Vagina (tissue), 2 donors: ENCODE results near the gene MFN2. TPM values are rescaled to one million over a fixed set of nuclear protein-coding genes. Genes with fewer than 3 reads are reported as not detected.
A peak's percentile ranks its signal among the peaks of the same experiment; 100 is the strongest.

Experiments used
- DNase-seq, 2 donors: peaks; one replicate each; pipeline ENCODE4 v3.0.0-alpha.2; 2017; ENCODE audit errors: extremely low spot score in 2 of 2
- H3K27ac ChIP-seq: fragments of 200-600 bp; sonication (generic); one replicate; pipeline ENCODE4 v1.5.1; 2019
- H3K27me3 ChIP-seq: fragments of 200-600 bp; sonication (generic); one replicate; pipeline ENCODE4 v1.5.1; 2019
- H3K36me3 ChIP-seq, 2 donors: fragments of 200-600 bp; sonication (generic); one replicate each; pipeline ENCODE4 v1.5.1; 2017 to 2019
- H3K4me1 ChIP-seq: fragments of 200-600 bp; sonication (generic); one replicate; pipeline ENCODE4 v1.5.1; 2019
- H3K4me3 ChIP-seq, 2 donors: fragments of 200-600 bp; sonication (generic); 1 replicate in 1 of 2; 2 replicates in 1 of 2; pipeline ENCODE4 v1.5.1; 2016 to 2019
- H3K9me3 ChIP-seq: fragments of 200-600 bp; sonication (generic); one replicate; pipeline ENCODE4 v1.5.1; 2019
- POLR2A ChIP-seq, 2 donors: fragments of 450-650 bp; IDR thresholded peaks; one replicate each; pipeline ENCODE4 v1.6.1; 2017; ENCODE audit warnings: antibody characterized with exemption in 2 of 2, mild to moderate bottlenecking in 2 of 2, moderate library complexity in 2 of 2
- POLR2AphosphoS5 ChIP-seq, 2 donors: sonication (generic); formaldehyde crosslinking; IDR thresholded peaks; one replicate each; pipeline ENCODE4 v1.9.0; 2017; ENCODE audit warnings: antibody characterized with exemption in 2 of 2, mild to moderate bottlenecking in 2 of 2, low read depth in 1 of 2; ENCODE audit not compliant: insufficient read depth in 1 of 2
- intact Hi-C: fragments of 100-400 bp; cut with DNase I; formaldehyde crosslinking; loops from one replicate; pipeline ENCODE4 v1.15.1; 2023
- total RNA-seq: library from RNA; depleted of rRNA; stranded (reverse); fragments of >200 nt; gene quantifications from one replicate; pipeline ENCODE4 v1.2.3, GENCODE V29; 2016
- TF ChIP-seq, protein P1 (sequence below), 3 experiments: fragments of 450-650 bp in 2 of 3; fragments of 200-600 bp in 1 of 3; sonication (generic) in 1 of 3; IDR thresholded peaks; one replicate each; pipeline ENCODE4 v1.5.1; 2017 to 2019; ENCODE audit warnings: antibody characterized with exemption in 3 of 3, mild to moderate bottlenecking in 2 of 3, moderate library complexity in 2 of 3

Gene MFN2
- total RNA-seq, 1 donor from 2014 or later: 61.6 TPM

GRCh38 chr1:12016182-12016581 is 35.9 kb downstream of the MFN2 start:
- TF ChIP-seq POLR2AphosphoS5 (IDR thresholded peaks at IDR 0.05; ENCODE audit: insufficient read depth in 1 of 2, low read depth in 1 of 2): no peak
- no peak for TF ChIP-seq POLR2A (IDR thresholded peaks at IDR 0.05)
- TF ChIP-seq, protein P1, sequence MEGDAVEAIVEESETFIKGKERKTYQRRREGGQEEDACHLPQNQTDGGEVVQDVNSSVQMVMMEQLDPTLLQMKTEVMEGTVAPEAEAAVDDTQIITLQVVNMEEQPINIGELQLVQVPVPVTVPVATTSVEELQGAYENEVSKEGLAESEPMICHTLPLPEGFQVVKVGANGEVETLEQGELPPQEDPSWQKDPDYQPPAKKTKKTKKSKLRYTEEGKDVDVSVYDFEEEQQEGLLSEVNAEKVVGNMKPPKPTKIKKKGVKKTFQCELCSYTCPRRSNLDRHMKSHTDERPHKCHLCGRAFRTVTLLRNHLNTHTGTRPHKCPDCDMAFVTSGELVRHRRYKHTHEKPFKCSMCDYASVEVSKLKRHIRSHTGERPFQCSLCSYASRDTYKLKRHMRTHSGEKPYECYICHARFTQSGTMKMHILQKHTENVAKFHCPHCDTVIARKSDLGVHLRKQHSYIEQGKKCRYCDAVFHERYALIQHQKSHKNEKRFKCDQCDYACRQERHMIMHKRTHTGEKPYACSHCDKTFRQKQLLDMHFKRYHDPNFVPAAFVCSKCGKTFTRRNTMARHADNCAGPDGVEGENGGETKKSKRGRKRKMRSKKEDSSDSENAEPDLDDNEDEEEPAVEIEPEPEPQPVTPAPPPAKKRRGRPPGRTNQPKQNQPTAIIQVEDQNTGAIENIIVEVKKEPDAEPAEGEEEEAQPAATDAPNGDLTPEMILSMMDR (IDR thresholded peaks at IDR 0.05): no peak
- Histone ChIP-seq H3K4me1 (peaks cover 19% of the 10 kb centered on the region), H3K27ac (no peak overlapping the region), H3K36me3 (peaks cover 0 to 16% of the 10 kb centered on the region in 2 donors), H3K27me3 (no peaks in the 10 kb centered on the region), H3K9me3 (no peaks in the 10 kb centered on the region), H3K4me3 (no peak overlapping the region)
- no peak for DNase-seq
- intact Hi-C loops: no loop called here

GRCh38 chr1:12019858-12020509 is 39.7 kb downstream of the MFN2 start:
- Histone ChIP-seq H3K27me3 (no peaks in the 10 kb centered on the region), H3K36me3 (peaks cover 0 to 26% of the 10 kb centered on the region in 2 donors), H3K4me1 (peaks cover 11% of the 10 kb centered on the region), H3K4me3 (peak overlapping the region; percentile 86 to 92), H3K27ac (peak overlapping the region; percentile 81), H3K9me3 (no peaks in the 10 kb centered on the region)
- no peak for TF ChIP-seq POLR2AphosphoS5 (IDR thresholded peaks at IDR 0.05; ENCODE audit: insufficient read depth in 1 of 2, low read depth in 1 of 2)
- no peak for TF ChIP-seq POLR2A (IDR thresholded peaks at IDR 0.05)
- TF ChIP-seq, protein P1 (IDR thresholded peaks at IDR 0.05): no peak
- DNase-seq: peak in 1 of 2 donors; percentile 86
- intact Hi-C loops: no loop called here

DNA sequence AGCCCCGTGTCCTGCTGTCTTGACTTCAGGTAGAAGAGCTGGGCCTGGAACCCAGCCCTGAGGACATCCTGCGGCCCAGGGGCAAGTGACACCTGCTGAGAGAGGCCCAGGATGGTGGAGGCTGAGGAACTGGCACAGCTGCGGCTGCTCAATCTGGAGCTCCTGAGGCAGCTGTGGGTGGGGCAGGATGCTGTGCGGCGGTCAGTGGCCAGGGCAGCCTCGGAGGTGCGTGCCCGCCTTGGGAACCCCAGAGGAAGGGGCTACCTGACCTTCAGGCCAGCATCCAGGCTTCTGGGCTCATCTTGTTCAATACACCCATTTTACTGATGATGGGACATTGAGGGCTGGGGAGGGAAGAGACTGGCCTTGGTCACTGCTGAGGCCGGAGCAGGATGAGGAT is 41.4 kb downstream of the MFN2 start:
- TF ChIP-seq POLR2AphosphoS5 (IDR thresholded peaks at IDR 0.05; ENCODE audit: insufficient read depth in 1 of 2, low read depth in 1 of 2): no peak
- intact Hi-C loops: no loop called here
- peak in 1 of 2 donors; percentile 81 for DNase-seq
- no peaks in the 10 kb centered on the region for H3K9me3 ChIP-seq
- H3K36me3 ChIP-seq: peaks cover 0 to 33% of the 10 kb centered on the region in 2 donors
- no peak overlapping the region for H3K4me3 ChIP-seq
- H3K4me1 ChIP-seq: peaks cover 11% of the 10 kb centered on the region
- no peak overlapping the region for H3K27ac ChIP-seq
- no peaks in the 10 kb centered on the region for H3K27me3 ChIP-seq

DNA sequence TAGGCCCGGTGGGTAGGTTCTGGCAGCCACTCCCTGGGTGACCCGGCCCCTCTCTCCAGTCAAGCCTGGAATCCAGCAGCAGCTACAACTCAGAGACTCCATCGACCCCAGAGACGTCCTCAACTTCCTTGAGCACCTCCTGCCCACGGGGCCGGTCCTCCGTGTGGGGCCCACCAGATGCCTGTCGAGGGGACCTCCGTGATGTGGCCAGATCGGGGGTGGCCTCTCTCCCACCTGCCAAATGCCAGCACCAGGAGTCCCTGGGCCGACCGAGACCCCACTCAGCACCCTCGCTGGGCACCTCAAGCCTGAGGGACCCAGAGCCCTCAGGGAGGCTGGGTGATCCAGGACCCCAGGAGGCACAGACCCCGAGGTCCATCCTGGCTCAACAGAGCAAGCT is 41.8 kb downstream of the MFN2 start:
- H3K4me3 ChIP-seq: no peak overlapping the region
- no peaks in the 10 kb centered on the region for H3K9me3 ChIP-seq
- intact Hi-C loops: no loop called here
- H3K4me1 ChIP-seq: peaks cover 11% of the 10 kb centered on the region
- no peaks in the 10 kb centered on the region for H3K27me3 ChIP-seq
- peak in 1 of 2 donors; percentile 77 for DNase-seq
- no peak overlapping the region for H3K27ac ChIP-seq
- TF ChIP-seq POLR2A (IDR thresholded peaks at IDR 0.05) (no peak), POLR2AphosphoS5 (IDR thresholded peaks at IDR 0.05; ENCODE audit: insufficient read depth in 1 of 2, low read depth in 1 of 2) (no peak)
- TF ChIP-seq, protein P1 (IDR thresholded peaks at IDR 0.05): no peak
- peaks cover 0 to 33% of the 10 kb centered on the region in 2 donors for H3K36me3 ChIP-seq

- Histone ChIP-seq H3K27ac (no peak overlapping the region), H3K27me3 (no peaks in the 10 kb centered on the region), H3K36me3 (peaks cover 0 to 62% of the 10 kb centered on the region in 2 donors), H3K4me3 (no peak overlapping the region), H3K4me1 (no peaks in the 10 kb centered on the region), H3K9me3 (no peaks in the 10 kb centered on the region)
- intact Hi-C loops: no loop called here
- no peak for DNase-seq
- TF ChIP-seq POLR2AphosphoS5 (IDR thresholded peaks at IDR 0.05; ENCODE audit: insufficient read depth in 1 of 2, low read depth in 1 of 2) (no peak), POLR2A (IDR thresholded peaks at IDR 0.05) (no peak)
- TF ChIP-seq, protein P1 (IDR thresholded peaks at IDR 0.05): no peak
Measured at GRCh38 chr1:12026586-12026985, 46.3 kb downstream of the MFN2 start.
